Liver (tissue), 9 donors: ENCODE data around the gene LUC7L. TPM values are rescaled to one million over a fixed set of nuclear protein-coding genes. Genes with fewer than 3 reads are reported as not detected.

Experiments used
- DNase-seq: peaks from one replicate; pipeline ENCODE4 v3.0.0-alpha.2; 2017; ENCODE audit warnings: low spot score
- H3K27ac ChIP-seq, 2 donors: one replicate each; pipeline ENCODE4 v1.7.0; 2013; ENCODE audit warnings: inconsistent platforms in 2 of 2, low read length in 2 of 2, control low read depth in 1 of 2, low read depth in 1 of 2, mild to moderate bottlenecking in 1 of 2
- H3K27me3 ChIP-seq, 4 donors: one replicate each; pipeline versions ENCODE4 v1.6.1 to v1.7.0; 2013; ENCODE audit warnings: low read length in 3 of 4, inconsistent platforms in 1 of 4, mild to moderate bottlenecking in 1 of 4, moderate library complexity in 1 of 4; ENCODE audit not compliant: control insufficient read depth in 4 of 4, insufficient read depth in 4 of 4
- H3K36me3 ChIP-seq, 4 donors: one replicate each; pipeline versions ENCODE4 v1.6.1 to v1.7.0; 2013; ENCODE audit warnings: low read length in 3 of 4, mild to moderate bottlenecking in 3 of 4, low read depth in 1 of 4, moderate library complexity in 1 of 4; ENCODE audit not compliant: control insufficient read depth in 4 of 4, insufficient read depth in 3 of 4
- H3K4me1 ChIP-seq, 4 donors: one replicate each; pipeline versions ENCODE4 v1.6.1 to v1.7.0; 2013; ENCODE audit warnings: low read length in 3 of 4, mild to moderate bottlenecking in 3 of 4, moderate library complexity in 1 of 4; ENCODE audit not compliant: control insufficient read depth in 4 of 4, insufficient read depth in 4 of 4
- H3K4me3 ChIP-seq, 3 donors: one replicate each; pipeline versions ENCODE4 v1.6.1 to v1.7.0; 2013; ENCODE audit warnings: low read length in 3 of 3, control low read depth in 1 of 3, low read depth in 1 of 3, mild to moderate bottlenecking in 1 of 3
- H3K9ac ChIP-seq, 2 donors: one replicate each; pipeline ENCODE4 v1.7.0; 2013; ENCODE audit warnings: low read length in 2 of 2, mild to moderate bottlenecking in 2 of 2, moderate library complexity in 2 of 2, control low read depth in 1 of 2, low read depth in 1 of 2
- H3K9me3 ChIP-seq, 4 donors: one replicate each; pipeline versions ENCODE4 v1.6.1 to v1.7.0; 2013; ENCODE audit warnings: low read length in 3 of 4; ENCODE audit not compliant: control insufficient read depth in 4 of 4
- ATF3 ChIP-seq: IDR thresholded peaks from 2 replicates; pipeline ENCODE4 v1.6.1; 2016; ENCODE audit warnings: antibody characterized with exemption
- EGR1 ChIP-seq, 2 donors: IDR thresholded peaks; 2 replicates each; pipeline ENCODE4 v1.6.1; 2016 to 2018; ENCODE audit warnings: antibody characterized with exemption in 2 of 2, low read depth in 2 of 2
- FOXA1 ChIP-seq: IDR thresholded peaks from 2 replicates; pipeline ENCODE4 v1.6.1; 2016; ENCODE audit warnings: antibody characterized with exemption
- FOXA2 ChIP-seq: IDR thresholded peaks from 2 replicates; pipeline ENCODE4 v1.6.1; 2016; ENCODE audit warnings: antibody characterized with exemption
- GABPA ChIP-seq, 2 donors: IDR thresholded peaks in 1 of 2; conservative IDR thresholded peaks in 1 of 2; 2 replicates each; pipeline ENCODE4 v1.6.1; 2016; ENCODE audit warnings: antibody characterized with exemption in 2 of 2, mild to moderate bottlenecking in 1 of 2, moderate library complexity in 1 of 2
- HNF4A ChIP-seq, 2 donors: conservative IDR thresholded peaks; 2 replicates each; pipeline ENCODE4 v1.6.1; 2016; ENCODE audit warnings: antibody characterized with exemption in 2 of 2, mild to moderate bottlenecking in 2 of 2
- HNF4G ChIP-seq: IDR thresholded peaks from 2 replicates; pipeline ENCODE4 v1.6.1; 2016; ENCODE audit warnings: antibody characterized with exemption
- JUND ChIP-seq, 2 donors: IDR thresholded peaks; 2 replicates each; pipeline ENCODE4 v1.6.1; 2016; ENCODE audit warnings: antibody characterized with exemption in 2 of 2
- NR2F2 ChIP-seq: IDR thresholded peaks from 2 replicates; pipeline ENCODE4 v1.6.1; 2016; ENCODE audit warnings: antibody characterized with exemption
- REST ChIP-seq: IDR thresholded peaks from 2 replicates; pipeline ENCODE4 v1.6.1; 2016; ENCODE audit warnings: antibody characterized with exemption, mild to moderate bottlenecking
- RXRA ChIP-seq, 2 donors: IDR thresholded peaks; 2 replicates each; pipeline ENCODE4 v1.6.1; 2017 to 2018; ENCODE audit warnings: antibody characterized with exemption in 2 of 2, mild to moderate bottlenecking in 1 of 2
- SP1 ChIP-seq: IDR thresholded peaks from 2 replicates; pipeline ENCODE4 v1.6.1; 2018; ENCODE audit warnings: antibody characterized with exemption, mild to moderate bottlenecking
- TAF1 ChIP-seq: conservative IDR thresholded peaks from 2 replicates; pipeline ENCODE4 v1.6.1; 2016; ENCODE audit warnings: antibody characterized with exemption, mild to moderate bottlenecking
- YY1 ChIP-seq: IDR thresholded peaks from 2 replicates; pipeline ENCODE4 v1.6.1; 2016; ENCODE audit warnings: antibody characterized with exemption, mild to moderate bottlenecking
- ZBTB33 ChIP-seq: IDR thresholded peaks from 2 replicates; pipeline ENCODE4 v1.6.1; 2016; ENCODE audit warnings: antibody characterized with exemption
- WGBS: extraction: QIAGEN DNeasy Blood & Tissue Kit; methylation state at CpG from one replicate; pipeline ENCODE4 v1.1.7; 2013; 5-methylcytosine and 5-hydroxymethylcytosine counted together
- polyA plus RNA-seq, 2 donors: library from polyadenylated mRNA; stranded (reverse) in 1 of 2; unstranded in 1 of 2; fragments of 200-250 nt in 1 of 2; fragments of >200 nt in 1 of 2; fragmentation: Nextera tagmentation in 1 of 2; extraction: Ambion mirVana in 1 of 2; gene quantifications; one replicate each; pipeline versions ENCODE4 v1.2.1 to v1.2.3, GENCODE V29; 2013 to 2015
- total RNA-seq, 2 donors: library from RNA; depleted of rRNA; stranded (reverse); fragments of >200 nt; gene quantifications; one replicate each; pipeline ENCODE4 v1.2.3, GENCODE V29; 2014
- TF ChIP-seq, protein P1 (sequence below): fragments of 150-350 bp; IDR thresholded peaks from 2 replicates; pipeline ENCODE4 v1.5.1; 2017; ENCODE audit warnings: improper control_type of control experiment, low read depth, low read length; ENCODE audit not compliant: missing input control
- TF ChIP-seq, protein P2 (sequence below): IDR thresholded peaks from 2 replicates; pipeline ENCODE4 v1.6.1; 2016; ENCODE audit warnings: antibody characterized with exemption
- donor health status: healthy.
- donor health status: healthy.
- donor health status: healthy.
- donor health status: healthy.
- donor health status: healthy.

The LUC7L gene
- total and polyA plus RNA-seq, 4 donors: 11.5 to 34.3 (median 19.6) TPM

GRCh38 chr16:263944-264343, 34.7 kb upstream of the LUC7L start:
- no peak for DNase-seq
- H3K9me3 ChIP-seq: no peaks in the 10 kb centered on the region
- H3K27me3 ChIP-seq: no peaks in the 10 kb centered on the region
- H3K4me1 ChIP-seq: no peaks in the 10 kb centered on the region
- no peak overlapping the region for H3K9ac ChIP-seq
- TF ChIP-seq JUND (IDR thresholded peaks at IDR 0.05) (no peak), NR2F2 (no peak), ATF3 (no peak), REST (no peak), SP1 (no peak), HNF4A (conservative IDR thresholded peaks at IDR 0.05) (no peak), YY1 (no peak), TAF1 (no peak), EGR1 (IDR thresholded peaks at IDR 0.05; ENCODE audit: low read depth in 2 of 2) (no peak), HNF4G (no peak), RXRA (IDR thresholded peaks at IDR 0.05) (no peak), GABPA (IDR thresholded peaks at IDR 0.05 in 1 of 2, conservative IDR thresholded peaks at IDR 0.05 in 1 of 2) (no peak), ZBTB33 (no peak), FOXA1 (no peak)
- TF ChIP-seq, protein P1, sequence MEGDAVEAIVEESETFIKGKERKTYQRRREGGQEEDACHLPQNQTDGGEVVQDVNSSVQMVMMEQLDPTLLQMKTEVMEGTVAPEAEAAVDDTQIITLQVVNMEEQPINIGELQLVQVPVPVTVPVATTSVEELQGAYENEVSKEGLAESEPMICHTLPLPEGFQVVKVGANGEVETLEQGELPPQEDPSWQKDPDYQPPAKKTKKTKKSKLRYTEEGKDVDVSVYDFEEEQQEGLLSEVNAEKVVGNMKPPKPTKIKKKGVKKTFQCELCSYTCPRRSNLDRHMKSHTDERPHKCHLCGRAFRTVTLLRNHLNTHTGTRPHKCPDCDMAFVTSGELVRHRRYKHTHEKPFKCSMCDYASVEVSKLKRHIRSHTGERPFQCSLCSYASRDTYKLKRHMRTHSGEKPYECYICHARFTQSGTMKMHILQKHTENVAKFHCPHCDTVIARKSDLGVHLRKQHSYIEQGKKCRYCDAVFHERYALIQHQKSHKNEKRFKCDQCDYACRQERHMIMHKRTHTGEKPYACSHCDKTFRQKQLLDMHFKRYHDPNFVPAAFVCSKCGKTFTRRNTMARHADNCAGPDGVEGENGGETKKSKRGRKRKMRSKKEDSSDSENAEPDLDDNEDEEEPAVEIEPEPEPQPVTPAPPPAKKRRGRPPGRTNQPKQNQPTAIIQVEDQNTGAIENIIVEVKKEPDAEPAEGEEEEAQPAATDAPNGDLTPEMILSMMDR: no peak
- peaks cover 6 to 53% (median 13%) of the 10 kb centered on the region in 4 donors for H3K36me3 ChIP-seq
- no peak overlapping the region for H3K4me3 ChIP-seq
- H3K27ac ChIP-seq: no peak overlapping the region
- 97% methylated on average over 17 of the region's 17 CpGs for WGBS

GRCh38 chr16:263182-263774, 34.0 kb upstream of the LUC7L start:
- WGBS: 96% methylated on average over 35 of the region's 35 CpGs
- no peak overlapping the region for H3K27ac ChIP-seq
- DNase-seq: no peak
- no peaks in the 10 kb centered on the region for H3K9me3 ChIP-seq
- H3K36me3 ChIP-seq: peaks cover 6 to 53% (median 14%) of the 10 kb centered on the region in 4 donors
- no peaks in the 10 kb centered on the region for H3K4me1 ChIP-seq
- no peak overlapping the region for H3K4me3 ChIP-seq
- TF ChIP-seq GABPA (IDR thresholded peaks at IDR 0.05 in 1 of 2, conservative IDR thresholded peaks at IDR 0.05 in 1 of 2): no peak
- TF ChIP-seq YY1: no peak
- TF ChIP-seq, protein P2, sequence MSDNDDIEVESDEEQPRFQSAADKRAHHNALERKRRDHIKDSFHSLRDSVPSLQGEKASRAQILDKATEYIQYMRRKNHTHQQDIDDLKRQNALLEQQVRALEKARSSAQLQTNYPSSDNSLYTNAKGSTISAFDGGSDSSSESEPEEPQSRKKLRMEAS: no peak
- no peak for TF ChIP-seq SP1
- no peak for TF ChIP-seq HNF4A (conservative IDR thresholded peaks at IDR 0.05)
- TF ChIP-seq NR2F2: no peak
- no peak for TF ChIP-seq FOXA2
- TF ChIP-seq FOXA1: no peak
- H3K27me3 ChIP-seq: no peaks in the 10 kb centered on the region
- no peak overlapping the region for H3K9ac ChIP-seq
